NCI-H146 (cell line): ENCODE results near the gene TMEM59L.
A peak's percentile ranks its signal among the peaks of the same experiment; 100 is the strongest.

Experiments used
- DNase-seq: peaks from one replicate; lab custom pipeline; 2025; lab: John Stamatoyannopoulos, UW

TMEM59L gene

GRCh38 chr19:18657590-18658365 lies 45.1 kb downstream of the TMEM59L start:
- DNase-seq, result peak; percentile 48

DNA sequence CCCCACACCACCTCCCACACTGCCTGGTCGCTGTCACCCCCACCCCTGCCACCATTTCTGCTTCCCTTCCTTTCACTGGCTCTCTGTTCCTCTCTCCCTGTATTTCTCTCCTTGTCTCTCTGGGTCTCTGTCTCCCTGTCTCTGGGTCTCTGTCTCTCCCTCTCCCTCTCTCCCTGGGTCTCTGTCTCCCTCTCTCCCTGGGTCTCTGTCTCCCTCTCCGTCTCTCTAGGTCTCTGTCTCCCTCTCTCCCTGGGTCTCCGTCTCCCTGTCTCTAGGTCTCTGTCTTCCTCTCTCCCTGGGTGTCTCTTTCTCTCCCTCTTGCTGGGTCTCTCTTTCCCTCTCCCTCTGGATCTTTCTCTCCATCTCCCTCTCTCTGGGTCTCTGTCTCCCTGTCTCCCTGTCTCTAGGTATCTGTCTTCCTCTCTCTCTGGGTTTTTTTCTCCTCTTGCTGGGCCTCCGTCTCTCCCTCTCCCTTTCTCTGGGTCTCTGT lies 45.7 kb downstream of the TMEM59L start:
- DNase-seq, result no peak

DNA sequence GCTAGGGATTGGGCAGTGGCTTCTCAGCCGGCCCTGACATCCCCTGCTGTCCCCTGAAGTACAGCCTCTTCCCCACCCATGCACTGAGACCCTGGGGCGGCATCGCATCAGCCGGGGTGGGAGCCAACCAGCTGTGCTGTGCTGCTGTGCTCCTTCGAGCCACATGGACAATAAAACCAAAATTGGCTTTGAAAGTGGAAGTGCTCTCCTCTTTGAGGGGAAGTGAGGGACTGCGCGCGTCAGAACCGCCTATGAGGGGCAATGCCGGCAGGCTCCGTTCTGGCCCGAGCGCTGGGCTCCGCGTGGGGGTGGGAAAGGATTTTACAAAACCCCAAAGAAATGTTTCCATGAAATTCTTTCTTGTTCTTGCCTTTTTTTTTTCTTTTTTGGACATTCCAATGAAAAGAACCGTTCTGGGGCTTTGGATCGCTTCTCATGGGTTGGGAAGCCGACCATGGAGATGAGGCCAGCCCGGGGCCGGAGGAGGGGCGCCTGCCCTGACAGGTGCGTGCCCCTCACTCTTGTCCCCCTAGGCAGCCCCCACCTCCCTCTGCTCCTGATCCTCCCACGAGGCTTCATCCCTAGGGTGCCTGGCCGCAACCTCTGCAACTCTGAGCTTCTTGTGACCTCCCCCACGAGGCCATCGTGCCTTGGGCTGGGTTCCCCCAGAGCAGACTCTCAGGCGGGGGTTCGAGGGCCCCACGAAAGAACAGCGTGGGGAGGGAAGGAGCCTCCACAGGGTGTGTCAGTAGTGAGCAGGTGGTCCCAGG lies 46.8 kb downstream of the TMEM59L start:
- DNase-seq, result no peak

GRCh38 chr19:18660051-18660910 lies 47.6 kb downstream of the TMEM59L start:
- DNase-seq, result no peak

- DNase-seq, result no peak
These were observed 48.4 kb downstream of the TMEM59L start for GRCh38 chr19:18660939-18661670.

DNA sequence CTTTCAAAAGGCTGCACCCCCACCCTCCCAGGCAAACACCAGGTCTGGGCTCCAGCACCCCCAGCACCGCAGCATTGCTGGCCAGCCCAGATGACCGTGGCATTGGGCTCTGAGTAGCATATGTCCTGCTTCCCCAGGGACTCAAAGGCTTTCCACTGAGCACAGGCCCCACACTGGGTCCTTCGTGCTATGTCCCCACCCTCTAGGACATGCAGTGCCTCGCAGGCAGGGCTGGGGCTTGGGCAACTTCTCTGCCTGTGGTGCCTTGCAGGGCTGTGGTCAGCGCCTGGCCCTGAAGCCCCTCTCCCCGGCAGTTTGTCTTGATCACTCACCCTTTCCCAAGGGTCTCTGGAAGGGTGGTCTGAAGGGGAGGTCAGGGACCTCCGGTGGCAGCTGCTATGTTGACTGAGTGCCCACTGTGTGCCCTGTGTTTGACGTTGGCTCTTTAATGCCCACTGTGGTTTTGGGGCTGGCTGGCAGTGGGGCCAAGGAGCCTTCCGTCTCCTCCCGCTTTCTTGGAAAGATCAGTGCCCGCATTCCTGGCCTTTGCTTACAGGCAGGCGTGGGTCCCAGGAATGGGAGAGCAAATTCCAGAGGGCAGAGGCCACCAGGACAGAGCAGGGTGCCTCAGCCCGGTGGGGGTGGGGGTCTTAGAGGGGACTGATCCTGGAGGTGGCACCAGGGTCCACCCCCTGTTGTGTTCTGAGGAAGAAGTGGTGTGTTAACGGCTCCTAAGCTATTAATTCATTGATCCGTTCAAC lies 50.5 kb downstream of the TMEM59L start:
- DNase-seq, result no peak

DNA sequence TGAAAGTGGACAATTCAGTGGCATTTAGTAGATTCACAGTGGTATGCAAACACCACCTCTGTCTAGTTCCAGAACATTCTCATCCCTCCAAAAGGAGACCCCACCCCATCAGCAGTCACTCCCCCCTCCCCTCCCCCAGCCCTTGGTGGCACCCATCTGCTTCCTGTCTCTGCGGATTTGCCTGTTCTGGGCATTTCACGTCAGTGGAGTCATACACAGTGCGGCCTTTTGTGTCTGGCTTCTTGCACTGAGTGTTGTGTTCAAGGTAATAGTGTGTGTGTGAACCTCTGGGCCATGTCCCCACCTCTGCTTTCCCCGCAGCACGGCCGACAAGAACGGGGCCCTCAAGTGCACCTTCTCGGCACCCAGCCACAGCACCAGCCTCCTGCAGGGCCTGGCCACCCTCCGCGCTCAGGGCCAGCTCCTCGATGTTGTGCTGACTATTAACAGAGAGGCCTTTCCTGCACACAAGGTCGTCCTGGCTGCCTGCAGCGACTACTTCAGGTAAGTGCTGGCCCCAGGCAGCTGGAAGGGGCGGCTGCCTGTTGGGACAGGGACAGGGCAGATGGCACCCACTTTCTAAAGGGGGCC lies 51.4 kb downstream of the TMEM59L start:
- no peak for DNase-seq

GRCh38 chr19:18665771-18666202 lies 53.1 kb downstream of the TMEM59L start:
- DNase-seq, result no peak

GRCh38 chr19:18666317-18666716 lies 53.6 kb downstream of the TMEM59L start:
- DNase-seq, result no peak

GRCh38 chr19:18666784-18667183 lies 54.1 kb downstream of the TMEM59L start:
- DNase-seq, result no peak

DNA sequence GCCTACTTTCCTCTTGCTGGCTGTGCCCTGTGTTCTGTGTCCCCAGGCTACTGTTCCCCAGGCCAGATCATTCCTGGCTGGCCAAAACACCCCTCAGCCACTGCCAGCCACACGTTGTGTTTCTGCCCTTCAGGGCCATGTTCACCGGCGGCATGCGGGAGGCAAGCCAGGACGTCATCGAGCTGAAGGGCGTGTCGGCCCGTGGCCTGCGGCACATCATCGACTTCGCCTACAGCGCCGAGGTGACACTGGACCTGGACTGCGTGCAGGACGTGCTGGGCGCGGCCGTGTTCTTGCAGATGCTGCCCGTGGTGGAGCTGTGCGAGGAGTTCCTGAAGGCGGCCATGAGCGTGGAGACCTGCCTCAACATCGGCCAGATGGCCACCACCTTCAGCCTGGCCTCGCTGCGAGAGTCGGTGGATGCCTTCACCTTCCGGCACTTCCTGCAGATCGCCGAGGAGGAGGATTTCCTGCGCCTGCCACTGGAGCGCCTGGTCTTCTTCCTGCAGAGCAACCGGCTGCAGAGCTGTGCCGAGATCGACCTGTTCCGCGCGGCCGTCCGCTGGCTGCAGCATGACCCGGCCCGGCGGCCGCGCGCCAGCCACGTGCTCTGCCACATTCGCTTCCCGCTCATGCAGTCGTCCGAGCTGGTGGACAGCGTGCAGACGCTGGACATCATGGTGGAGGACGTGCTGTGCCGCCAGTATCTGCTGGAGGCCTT lies 55.0 kb downstream of the TMEM59L start:
- DNase-seq, result no peak

DNA sequence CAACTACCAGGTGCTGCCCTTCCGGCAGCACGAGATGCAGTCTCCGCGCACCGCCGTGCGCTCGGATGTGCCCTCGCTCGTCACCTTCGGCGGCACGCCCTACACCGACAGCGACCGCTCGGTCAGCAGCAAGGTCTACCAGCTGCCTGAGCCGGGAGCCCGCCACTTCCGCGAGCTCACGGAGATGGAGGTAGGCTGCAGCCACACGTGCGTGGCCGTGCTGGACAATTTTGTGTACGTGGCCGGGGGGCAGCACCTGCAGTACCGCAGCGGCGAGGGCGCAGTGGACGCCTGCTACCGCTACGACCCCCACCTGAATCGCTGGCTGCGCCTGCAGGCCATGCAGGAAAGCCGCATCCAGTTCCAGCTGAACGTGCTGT lies 55.6 kb downstream of the TMEM59L start:
- no peak for DNase-seq

- no peak for DNase-seq
These were observed 56.3 kb downstream of the TMEM59L start for GRCh38 chr19:18668744-18669523.

DNA sequence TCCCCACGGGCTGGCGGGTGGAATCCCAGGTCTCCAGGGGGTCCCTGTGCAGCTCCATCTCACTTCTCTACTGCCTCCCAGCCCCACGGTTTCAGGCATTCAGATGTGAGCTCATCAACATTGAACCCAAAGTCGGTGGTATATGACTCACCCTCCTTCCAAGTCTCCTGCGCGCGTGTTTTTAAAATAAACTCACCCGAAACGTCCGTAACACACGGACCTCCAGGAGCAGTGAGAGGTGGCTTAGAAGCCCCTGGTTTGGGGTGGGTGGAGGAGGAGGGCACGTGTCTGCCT lies 56.8 kb downstream of the TMEM59L start:
- no peak for DNase-seq

GRCh38 chr19:18669883-18670282 lies 57.2 kb downstream of the TMEM59L start:
- DNase-seq, result no peak

GRCh38 chr19:18670312-18670711 lies 57.6 kb downstream of the TMEM59L start:
- no peak for DNase-seq
